ENCODE data around the gene NDST1. TPM values are rescaled to one million over a fixed set of nuclear protein-coding genes. Genes with fewer than 3 reads are reported as not detected.
A peak's percentile ranks its signal among the peaks of the same experiment; 100 is the strongest.

The NDST1 gene
- total RNA-seq, 1 donor from 2014 or later = 57.9 TPM

DNA sequence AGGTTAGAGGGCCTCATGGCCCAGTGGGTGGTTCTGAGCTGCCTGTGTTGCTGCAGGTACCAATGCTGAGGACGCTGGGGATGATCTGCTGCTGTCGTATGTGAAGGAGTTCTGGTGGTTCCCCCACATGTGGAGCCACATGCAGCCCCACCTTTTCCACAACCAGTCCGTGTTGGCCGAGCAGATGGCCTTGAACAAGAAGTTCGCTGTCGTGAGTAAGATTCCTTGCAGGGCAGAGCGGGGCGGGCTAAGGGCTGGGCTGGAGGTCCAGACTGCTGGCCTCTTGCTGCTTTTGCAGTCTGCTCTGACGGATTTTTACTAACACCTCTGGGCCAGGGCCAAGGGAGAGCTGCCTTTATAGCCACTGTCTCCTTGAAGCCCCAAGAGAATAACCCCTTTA lies 26.9 kb downstream of the NDST1 start:
- no peak for DNase-seq
- no peak for ATAC-seq
- intact Hi-C loops (cut with micrococcal nuclease) = no loop called here

GRCh38 chr5:150535611-150536010 lies 27.7 kb downstream of the NDST1 start:
- no peak for DNase-seq
- no peak for ATAC-seq
- intact Hi-C loops (cut with micrococcal nuclease) = no loop called here

DNA sequence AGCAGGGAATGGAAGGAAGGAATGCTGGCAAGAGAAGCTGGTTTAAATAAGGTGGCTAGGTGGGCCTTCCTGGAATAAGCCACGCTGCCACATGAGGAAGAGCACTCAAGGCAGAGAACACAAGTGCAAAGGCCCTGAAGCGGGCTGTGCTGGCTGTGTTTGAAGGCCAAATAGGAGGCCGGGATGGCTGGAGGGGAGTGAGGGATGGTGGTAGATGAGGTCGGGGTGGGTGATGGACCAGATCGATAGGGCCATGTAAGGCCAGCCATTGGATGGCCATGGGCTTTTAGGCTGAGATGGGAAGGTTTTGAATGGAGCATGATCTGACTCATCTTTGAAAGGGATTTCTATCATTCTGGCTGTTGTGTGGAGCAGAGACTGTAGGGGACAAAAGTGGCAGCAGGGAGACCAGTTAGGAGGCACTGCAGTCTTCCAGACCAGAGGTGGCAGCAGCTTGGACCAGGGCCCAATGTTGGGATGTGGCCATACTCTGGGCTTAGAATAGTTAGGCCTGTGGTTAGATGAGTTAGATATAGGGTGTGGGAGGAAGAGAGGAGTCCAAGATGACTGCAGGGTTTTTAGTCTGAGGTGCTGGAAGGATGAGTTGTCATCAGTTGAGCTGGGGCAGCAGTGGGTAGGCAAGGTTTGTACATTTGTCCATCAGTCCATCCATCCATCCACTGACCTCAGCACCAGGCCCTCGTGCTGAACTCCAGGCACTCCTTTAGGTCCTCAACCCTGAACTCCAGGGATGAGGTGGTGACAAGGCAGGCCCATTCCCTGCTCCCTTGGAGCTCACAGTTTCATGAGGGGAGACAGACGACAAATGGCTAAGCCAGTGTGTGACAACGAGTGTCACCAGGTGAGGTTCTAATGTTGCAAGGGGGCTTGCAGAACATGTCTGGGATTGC lies 30.3 kb downstream of the NDST1 start:
- ATAC-seq (peak; percentile 53), DNase-seq (peak; percentile 61)
- intact Hi-C loops (cut with micrococcal nuclease) = no loop called here

DNA sequence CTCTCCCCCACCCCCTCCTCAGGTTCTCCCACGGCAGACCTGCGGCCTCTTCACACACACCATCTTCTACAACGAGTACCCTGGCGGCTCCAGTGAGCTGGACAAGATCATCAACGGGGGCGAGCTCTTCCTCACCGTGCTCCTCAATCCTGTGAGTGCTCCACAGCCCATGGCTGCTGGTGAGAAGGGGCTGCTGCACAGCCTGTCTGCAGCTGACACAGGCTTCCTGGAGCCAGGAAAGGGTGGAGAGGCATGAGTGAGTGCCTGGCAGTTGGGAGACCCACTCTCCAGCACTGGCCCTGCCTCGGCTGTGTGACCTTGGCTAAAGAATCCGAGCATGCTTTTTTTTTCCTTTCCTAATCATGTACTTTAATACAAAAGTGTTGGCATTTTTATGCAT lies 31.3 kb downstream of the NDST1 start:
- intact Hi-C loops (cut with micrococcal nuclease) = no loop called here

DNA sequence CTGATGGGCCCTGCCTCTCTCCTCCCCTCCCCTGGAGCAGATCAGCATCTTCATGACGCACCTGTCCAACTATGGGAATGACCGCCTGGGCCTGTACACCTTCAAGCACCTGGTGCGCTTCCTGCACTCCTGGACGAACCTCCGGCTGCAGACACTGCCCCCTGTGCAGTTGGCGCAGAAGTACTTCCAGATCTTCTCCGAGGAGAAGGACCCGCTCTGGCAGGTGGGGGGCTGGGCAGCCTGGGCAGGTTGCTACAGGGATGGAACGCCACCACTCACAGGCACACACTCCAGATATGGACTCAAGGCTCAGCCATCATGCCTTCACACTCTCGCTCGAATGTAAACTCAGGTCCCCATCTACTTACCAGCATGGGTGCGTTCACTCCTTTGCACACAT lies 32.1 kb downstream of the NDST1 start:
- DNase-seq = no peak
- ATAC-seq = no peak
- intact Hi-C loops (cut with micrococcal nuclease) = no loop called here

More for the DNA sequence above, 31.3 kb downstream of the NDST1 start:
- peak; percentile 10 for ATAC-seq
- no peak for DNase-seq

DNA sequence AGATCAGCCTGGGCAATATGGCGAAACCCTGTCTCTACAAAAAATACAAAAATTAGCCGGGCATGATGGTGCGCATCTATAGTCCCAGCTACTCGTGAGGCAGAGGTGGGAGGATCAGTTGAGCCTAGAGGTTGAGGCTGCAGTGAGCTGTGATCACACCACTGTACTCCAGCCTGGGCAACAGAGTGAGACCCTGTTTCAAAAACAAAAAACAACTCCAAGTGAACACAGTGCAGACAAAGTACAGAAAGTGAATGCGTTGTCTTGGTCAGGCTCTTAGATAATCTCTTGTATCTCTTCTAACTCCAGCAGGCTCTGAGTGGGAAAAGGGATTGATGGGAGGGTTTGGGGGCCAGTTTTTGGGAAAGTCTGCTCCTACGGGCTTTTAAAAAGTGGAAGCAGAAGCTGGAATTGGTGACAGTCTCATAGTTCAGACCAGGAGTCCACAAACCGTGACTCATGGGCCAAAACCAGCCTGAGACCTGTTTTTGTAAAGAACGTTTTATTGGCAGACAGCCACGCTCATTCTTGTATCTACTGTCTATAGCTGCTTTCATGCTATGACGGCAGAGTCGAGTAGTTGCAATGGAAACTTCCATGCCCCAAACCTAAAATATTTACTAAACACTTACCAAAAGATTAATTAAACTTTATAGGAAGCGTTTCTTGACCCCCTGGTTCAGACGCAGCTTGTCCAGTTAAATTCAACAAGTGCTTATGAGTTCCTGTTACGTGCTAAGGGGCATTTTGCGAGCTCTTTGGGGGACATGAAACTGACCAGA lies 32.9 kb downstream of the NDST1 start:
- intact Hi-C loops (cut with micrococcal nuclease) = no loop called here
- no peak for DNase-seq
- ATAC-seq = peak; percentile 77

DNA sequence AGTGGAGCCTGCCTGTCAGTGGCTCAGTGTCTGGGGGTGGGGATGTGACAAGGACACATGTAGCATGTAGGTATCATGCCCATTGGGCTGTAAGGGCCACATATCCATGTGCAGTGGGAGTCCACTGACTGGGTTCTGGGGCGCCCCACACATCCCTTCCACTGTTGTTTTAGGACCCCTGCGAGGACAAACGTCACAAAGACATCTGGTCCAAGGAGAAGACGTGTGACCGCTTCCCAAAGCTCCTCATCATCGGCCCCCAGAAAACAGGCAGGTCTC lies 33.4 kb downstream of the NDST1 start:
- DNase-seq (no peak), ATAC-seq (peak; percentile 1)
- intact Hi-C loops (cut with micrococcal nuclease) = no loop called here

DNA sequence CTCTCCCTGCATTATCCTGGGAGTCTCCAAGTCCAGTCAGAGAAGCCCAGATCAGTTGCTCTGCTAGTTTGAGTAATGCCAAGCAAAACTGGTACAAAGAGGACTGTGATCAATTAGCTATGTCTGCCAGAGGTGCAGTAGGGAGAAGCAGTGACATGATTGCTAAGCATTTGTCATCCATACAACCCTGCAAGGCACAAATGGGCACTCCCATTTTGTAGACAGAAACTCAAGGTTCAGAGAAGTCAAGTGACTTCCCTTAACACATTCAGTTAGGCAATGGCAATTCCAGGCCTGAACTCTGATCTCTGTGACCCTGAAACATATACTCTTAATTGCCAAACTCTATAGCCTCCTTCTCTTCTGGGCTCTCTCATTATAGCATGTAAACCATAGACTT lies 34.0 kb downstream of the NDST1 start:
- ATAC-seq = no peak
- no peak for DNase-seq
- intact Hi-C loops (cut with micrococcal nuclease) = no loop called here

DNA sequence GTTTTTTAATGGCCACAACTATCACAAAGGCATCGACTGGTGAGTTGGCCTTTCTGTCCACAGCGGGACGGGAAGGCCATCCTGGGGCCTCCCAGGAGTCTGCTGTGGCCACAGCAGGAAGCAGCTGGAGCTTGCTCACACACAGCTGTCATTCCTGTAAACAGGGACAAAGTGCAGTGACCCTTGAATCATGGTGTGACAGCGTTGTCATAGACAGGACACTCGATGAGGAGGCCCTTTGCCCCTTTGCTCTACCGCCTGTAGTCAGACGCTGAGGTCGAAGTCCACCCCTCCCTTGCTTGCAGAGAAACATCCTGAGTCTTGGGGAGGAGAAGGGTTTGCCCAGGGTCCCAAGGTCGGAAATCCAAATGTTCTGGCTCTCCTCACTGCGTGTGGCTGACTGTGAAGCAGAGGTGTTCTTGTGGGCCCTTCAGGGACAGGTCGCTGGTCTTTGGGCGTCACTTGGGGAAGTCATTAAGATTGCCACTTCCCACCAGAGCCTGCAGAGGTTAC lies 35.1 kb downstream of the NDST1 start:
- intact Hi-C loops (cut with micrococcal nuclease) = no loop called here
- DNase-seq (no peak), ATAC-seq (no peak)

DNA sequence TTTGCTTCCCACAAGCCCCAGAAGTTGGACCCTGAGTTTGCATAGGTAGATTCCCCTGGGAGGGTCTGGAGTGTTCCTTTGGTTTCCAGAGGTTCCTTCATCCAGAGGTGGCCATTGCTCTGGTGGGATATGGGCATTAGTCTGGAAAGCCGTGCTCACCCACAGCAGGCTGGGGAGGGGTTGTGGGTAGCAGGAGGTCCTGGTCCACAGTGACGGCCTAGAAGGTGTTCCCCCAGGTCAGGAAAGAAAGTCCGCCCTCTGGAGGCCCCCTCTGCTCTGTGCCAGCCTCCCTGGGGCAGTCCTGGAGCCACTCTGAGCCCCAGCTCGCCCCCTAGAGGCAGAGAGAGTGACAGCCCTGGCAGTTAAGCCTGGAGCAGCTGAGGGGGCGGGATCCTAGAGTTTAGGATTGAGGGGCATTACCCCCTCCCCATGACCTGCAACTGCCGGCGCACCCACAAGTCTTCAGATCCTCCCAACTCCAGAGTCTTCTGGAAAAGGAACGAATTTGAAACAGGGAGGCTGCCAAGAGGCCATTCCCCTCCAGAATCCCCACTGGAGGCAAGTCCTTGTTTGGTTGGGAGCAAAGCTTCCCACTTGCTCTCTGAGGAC lies 36.8 kb downstream of the NDST1 start:
- peak; percentile 86 for DNase-seq
- ATAC-seq = peak; percentile 79
- intact Hi-C loops (cut with micrococcal nuclease) = loop anchor here (2.0 kb wide), 1 partner anchor 86 kb away; no protein-coding TSS in a partner anchor

DNA sequence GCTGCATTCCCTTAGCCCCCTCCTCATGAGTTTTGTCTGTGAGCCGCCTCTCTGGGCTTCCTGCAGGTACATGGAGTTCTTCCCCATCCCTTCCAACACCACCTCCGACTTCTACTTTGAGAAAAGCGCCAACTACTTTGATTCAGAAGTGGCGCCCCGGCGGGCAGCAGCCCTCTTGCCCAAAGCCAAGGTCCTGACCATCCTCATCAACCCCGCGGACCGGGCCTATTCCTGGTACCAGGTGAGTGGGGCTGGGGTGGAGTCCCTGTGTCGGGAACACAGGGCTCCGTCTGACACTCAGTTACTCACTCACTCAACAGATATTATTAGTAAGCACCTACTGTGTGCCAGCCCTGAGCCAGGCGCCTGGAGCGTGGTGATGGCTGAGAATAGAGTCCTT lies 37.3 kb downstream of the NDST1 start:
- ATAC-seq (no peak), DNase-seq (no peak)
- intact Hi-C loops (cut with micrococcal nuclease) = loop anchor here (2.0 kb wide), 1 partner anchor 86 kb away; no protein-coding TSS in a partner anchor

DNA sequence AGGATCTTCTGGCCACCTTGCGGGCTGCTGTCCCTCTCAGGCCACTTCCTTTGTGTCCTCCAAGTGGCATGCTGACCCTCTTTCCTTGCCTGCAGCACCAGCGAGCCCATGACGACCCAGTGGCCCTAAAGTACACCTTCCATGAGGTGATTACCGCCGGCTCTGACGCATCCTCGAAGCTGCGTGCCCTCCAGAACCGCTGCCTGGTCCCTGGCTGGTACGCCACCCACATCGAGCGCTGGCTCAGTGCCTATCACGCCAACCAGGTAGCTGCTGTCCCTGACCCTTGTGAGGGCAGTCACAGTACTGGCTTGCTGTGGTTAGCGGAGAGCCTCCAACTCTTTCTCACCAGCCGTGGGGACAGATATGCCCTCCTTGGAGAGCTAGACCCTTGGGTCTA lies 40.2 kb downstream of the NDST1 start:
- ATAC-seq (no peak), DNase-seq (no peak)
- intact Hi-C loops (cut with micrococcal nuclease) = no loop called here

GRCh38 chr5:150549735-150550134 lies 41.8 kb downstream of the NDST1 start:
- intact Hi-C loops (cut with micrococcal nuclease) = no loop called here
- ATAC-seq = no peak
- no peak for DNase-seq

DNA sequence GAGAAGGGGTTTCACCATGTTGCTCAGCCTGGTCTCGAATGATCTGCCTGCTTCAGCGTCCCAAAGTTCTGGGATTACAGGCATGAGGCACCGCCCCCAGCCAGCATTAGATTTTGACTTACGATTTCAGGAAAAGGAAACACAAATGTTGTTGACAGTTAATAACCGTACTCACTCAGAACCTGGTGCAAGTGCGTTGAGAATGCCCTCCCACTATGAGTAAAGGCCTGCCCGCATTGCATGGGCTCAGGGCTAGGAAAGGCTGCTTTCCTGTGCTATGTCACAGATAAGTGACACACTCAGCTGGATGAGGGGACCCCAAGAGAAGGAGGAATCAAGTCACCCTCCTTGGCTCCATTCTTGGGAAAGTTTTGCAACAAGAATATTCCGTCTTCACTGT lies 42.4 kb downstream of the NDST1 start:
- intact Hi-C loops (cut with micrococcal nuclease) = no loop called here
- ATAC-seq = no peak
- DNase-seq = no peak

GRCh38 chr5:150551066-150551465 lies 43.1 kb downstream of the NDST1 start:
- intact Hi-C loops (cut with micrococcal nuclease) = no loop called here
- DNase-seq (no peak), ATAC-seq (no peak)

GRCh38 chr5:150553402-150553801 lies 45.5 kb downstream of the NDST1 start:
- DNase-seq = no peak
- ATAC-seq = no peak
- intact Hi-C loops (cut with micrococcal nuclease) = no loop called here

DNA sequence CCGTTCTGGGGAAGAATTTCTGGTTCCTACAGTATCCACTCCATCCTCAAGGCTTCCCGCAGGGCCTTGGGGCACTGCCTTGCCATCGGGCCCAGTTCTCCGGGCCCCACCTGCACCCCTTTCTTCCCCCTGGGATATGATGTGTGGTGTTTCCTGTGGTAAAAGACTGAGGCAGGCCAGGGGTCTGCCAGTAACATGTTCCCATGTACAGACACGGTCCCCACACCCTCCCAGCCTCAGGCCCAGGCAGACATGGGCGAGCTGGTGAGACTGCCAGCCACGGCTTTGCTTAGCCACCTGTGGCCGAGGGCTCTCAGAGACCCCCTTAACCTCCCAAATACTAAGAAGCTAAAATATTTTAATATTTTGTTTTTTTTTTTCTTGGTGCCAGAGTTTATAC lies 46.0 kb downstream of the NDST1 start:
- no peak for DNase-seq
- ATAC-seq = no peak
- intact Hi-C loops (cut with micrococcal nuclease) = no loop called here

GRCh38 chr5:150554857-150555256 lies 46.9 kb downstream of the NDST1 start:
- intact Hi-C loops (cut with micrococcal nuclease) = no loop called here
- DNase-seq (no peak), ATAC-seq (no peak)

- no peak for ATAC-seq
- no peak for DNase-seq
- intact Hi-C loops (cut with micrococcal nuclease) = no loop called here
These were observed 48.2 kb downstream of the NDST1 start for GRCh38 chr5:150556106-150556505.
